Panc1 (cell line): ENCODE results near the gene IL15. TPM values are rescaled to one million over a fixed set of nuclear protein-coding genes. Genes with fewer than 3 reads are reported as not detected.

Source experiments
- ATAC-seq: fragments of 200-7000 bp; cut with Tn5 transposase; 2 replicates; pipeline ENCODE4 v1.9.1; 2020; ENCODE audit warnings: mild to moderate bottlenecking, moderate library complexity
- BruUV-seq: library from RNA; stranded (reverse); fragments of 400-500 nt; replicated peaks from 2 replicates; lab custom pipeline; 2021; lab: Mats Ljungman, UMichigan
- CTCF ChIA-PET: fragments of 300-600 bp; sonication (Branson Sonifier 250); formaldehyde crosslinking; loops from one replicate; lab custom pipeline; 2022; ENCODE audit warnings: antibody characterized with exemption; lab: Charles Lee
- POLR2A ChIA-PET: fragments of 300-600 bp; sonication (Branson Sonifier 250); formaldehyde crosslinking; loops from one replicate; lab custom pipeline; 2022; ENCODE audit warnings: antibody characterized with exemption; lab: Charles Lee
- DNase-seq: peaks from one replicate; pipeline ENCODE4 v3.0.0-alpha.2; 2010; ENCODE audit warnings: low read depth, low spot score
- H3K27ac ChIP-seq: 2 replicates; pipeline ENCODE4 v1.5.1; 2011; ENCODE audit warnings: mild to moderate bottlenecking, low read length, inconsistent platforms
- H3K27me3 ChIP-seq: fragments of 200-500 bp; sonication (Bioruptor generic); 2 replicates; pipeline ENCODE4 v1.6.0; 2014; ENCODE audit warnings: low read length, inconsistent platforms; ENCODE audit not compliant: control insufficient read depth, insufficient read depth
- H3K36me3 ChIP-seq: fragments of 200-500 bp; sonication (Bioruptor generic); 2 replicates; pipeline ENCODE4 v1.5.1; 2014; ENCODE audit warnings: inconsistent platforms, mild to moderate bottlenecking, low read length, moderate library complexity; ENCODE audit not compliant: control insufficient read depth, insufficient read depth
- H3K4me1 ChIP-seq: 2 replicates; pipeline ENCODE4 v1.5.1; 2011; ENCODE audit warnings: inconsistent platforms, mild to moderate bottlenecking, low read length, moderate library complexity; ENCODE audit not compliant: control insufficient read depth, insufficient read depth
- H3K4me3 ChIP-seq, 2 experiments: 2 replicates each; pipeline ENCODE4 v1.5.1; 2011 to 2012; ENCODE audit warnings: low read depth in 2 of 2, low read length in 2 of 2, mild to moderate bottlenecking in 2 of 2, inconsistent platforms in 1 of 2, moderate library complexity in 1 of 2
- H3K9me3 ChIP-seq: fragments of 200-500 bp; sonication (Bioruptor generic); 2 replicates; pipeline ENCODE4 v1.5.1; 2014; ENCODE audit warnings: low read depth, mild to moderate bottlenecking, inconsistent platforms, low read length, moderate library complexity; ENCODE audit not compliant: control insufficient read depth, insufficient read depth
- POLR2AphosphoS5 ChIP-seq: IDR thresholded peaks from 2 replicates; pipeline ENCODE4 v1.6.1; 2012; ENCODE audit warnings: mild to moderate bottlenecking, low read depth, low read length, moderate library complexity
- SIN3A ChIP-seq: IDR thresholded peaks from 2 replicates; pipeline ENCODE4 v1.6.1; 2012; ENCODE audit warnings: low read depth, mild to moderate bottlenecking, low read length, moderate library complexity, borderline replicate concordance; ENCODE audit not compliant: insufficient read depth
- TCF7L2 ChIP-seq: IDR thresholded peaks from 2 replicates; pipeline ENCODE4 v1.6.1; 2011; ENCODE audit warnings: mild to moderate bottlenecking, low read depth, low read length, inconsistent platforms
- in situ Hi-C: cut with HindIII; loops from 2 replicates; pipeline ENCODE4 v1.10.0; 2016; ENCODE audit warnings: low sequenced_read_pairs, low pct_unique_long_range_greater_than_20kb
- intact Hi-C: fragments of 100-400 bp; cut with micrococcal nuclease; formaldehyde crosslinking; loops from one replicate; pipeline ENCODE4 v1.10.0; 2022; ENCODE audit not compliant: unreplicated experiment
- total RNA-seq: library from RNA; stranded (reverse); gene quantifications from one replicate; pipeline ENCODE4 v1.2.1, GENCODE V29; 2021; ENCODE audit not compliant: unreplicated experiment
- TF ChIP-seq, protein P1 (sequence below): fragments of 450-650 bp; IDR thresholded peaks from 2 replicates; pipeline ENCODE4 v1.5.1; 2017; ENCODE audit warnings: mild to moderate bottlenecking
- TF ChIP-seq, protein P2 (sequence below), 2 experiments: IDR thresholded peaks; 2 replicates each; pipeline ENCODE4 v1.6.1; 2011 to 2012; ENCODE audit warnings: low read depth in 2 of 2, control low read depth in 1 of 2, low read length in 1 of 2, mild to moderate bottlenecking in 1 of 2, moderate library complexity in 1 of 2; ENCODE audit not compliant: insufficient read depth in 1 of 2

Gene IL15
- total RNA-seq, 1 experiment from 2014 or later = 2.7 TPM

DNA sequence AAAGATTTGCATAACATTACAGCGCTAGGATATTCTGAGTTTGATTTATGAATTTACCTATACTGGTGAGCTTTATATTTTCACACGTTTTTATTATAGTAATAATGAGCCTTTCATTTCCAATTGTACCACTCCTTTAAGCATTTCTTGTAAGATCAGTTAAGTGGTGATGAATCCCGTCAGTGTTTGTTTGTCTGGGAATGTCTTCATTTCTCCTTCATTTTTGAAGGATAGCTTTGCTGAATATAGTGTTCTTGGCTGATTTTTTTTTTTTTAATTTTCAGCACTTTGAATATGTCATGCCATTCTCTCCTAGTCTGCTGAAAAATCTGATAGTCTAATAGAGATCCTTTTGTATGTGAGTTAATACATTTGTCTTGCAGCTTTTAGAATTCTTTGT is 70.1 kb downstream of the IL15 start:
- Histone ChIP-seq H3K27ac (no peak overlapping the region), H3K27me3 (no peaks in the 10 kb centered on the region), H3K36me3 (no peaks in the 10 kb centered on the region), H3K4me3 (no peak overlapping the region), H3K9me3 (no peaks in the 10 kb centered on the region), H3K4me1 (no peaks in the 10 kb centered on the region)
- BruUV-seq = no TSS peak
- intact Hi-C loops (no loop called here), in situ Hi-C loops (no loop called here)
- ATAC-seq (no peak), DNase-seq (no peak)
- ChIA-PET POLR2A (no interaction called here), CTCF (no interaction called here)
- TF ChIP-seq TCF7L2 (no peak), SIN3A (no peak), POLR2AphosphoS5 (no peak)
- TF ChIP-seq, protein P1, sequence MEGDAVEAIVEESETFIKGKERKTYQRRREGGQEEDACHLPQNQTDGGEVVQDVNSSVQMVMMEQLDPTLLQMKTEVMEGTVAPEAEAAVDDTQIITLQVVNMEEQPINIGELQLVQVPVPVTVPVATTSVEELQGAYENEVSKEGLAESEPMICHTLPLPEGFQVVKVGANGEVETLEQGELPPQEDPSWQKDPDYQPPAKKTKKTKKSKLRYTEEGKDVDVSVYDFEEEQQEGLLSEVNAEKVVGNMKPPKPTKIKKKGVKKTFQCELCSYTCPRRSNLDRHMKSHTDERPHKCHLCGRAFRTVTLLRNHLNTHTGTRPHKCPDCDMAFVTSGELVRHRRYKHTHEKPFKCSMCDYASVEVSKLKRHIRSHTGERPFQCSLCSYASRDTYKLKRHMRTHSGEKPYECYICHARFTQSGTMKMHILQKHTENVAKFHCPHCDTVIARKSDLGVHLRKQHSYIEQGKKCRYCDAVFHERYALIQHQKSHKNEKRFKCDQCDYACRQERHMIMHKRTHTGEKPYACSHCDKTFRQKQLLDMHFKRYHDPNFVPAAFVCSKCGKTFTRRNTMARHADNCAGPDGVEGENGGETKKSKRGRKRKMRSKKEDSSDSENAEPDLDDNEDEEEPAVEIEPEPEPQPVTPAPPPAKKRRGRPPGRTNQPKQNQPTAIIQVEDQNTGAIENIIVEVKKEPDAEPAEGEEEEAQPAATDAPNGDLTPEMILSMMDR = no peak
- TF ChIP-seq, protein P2, sequence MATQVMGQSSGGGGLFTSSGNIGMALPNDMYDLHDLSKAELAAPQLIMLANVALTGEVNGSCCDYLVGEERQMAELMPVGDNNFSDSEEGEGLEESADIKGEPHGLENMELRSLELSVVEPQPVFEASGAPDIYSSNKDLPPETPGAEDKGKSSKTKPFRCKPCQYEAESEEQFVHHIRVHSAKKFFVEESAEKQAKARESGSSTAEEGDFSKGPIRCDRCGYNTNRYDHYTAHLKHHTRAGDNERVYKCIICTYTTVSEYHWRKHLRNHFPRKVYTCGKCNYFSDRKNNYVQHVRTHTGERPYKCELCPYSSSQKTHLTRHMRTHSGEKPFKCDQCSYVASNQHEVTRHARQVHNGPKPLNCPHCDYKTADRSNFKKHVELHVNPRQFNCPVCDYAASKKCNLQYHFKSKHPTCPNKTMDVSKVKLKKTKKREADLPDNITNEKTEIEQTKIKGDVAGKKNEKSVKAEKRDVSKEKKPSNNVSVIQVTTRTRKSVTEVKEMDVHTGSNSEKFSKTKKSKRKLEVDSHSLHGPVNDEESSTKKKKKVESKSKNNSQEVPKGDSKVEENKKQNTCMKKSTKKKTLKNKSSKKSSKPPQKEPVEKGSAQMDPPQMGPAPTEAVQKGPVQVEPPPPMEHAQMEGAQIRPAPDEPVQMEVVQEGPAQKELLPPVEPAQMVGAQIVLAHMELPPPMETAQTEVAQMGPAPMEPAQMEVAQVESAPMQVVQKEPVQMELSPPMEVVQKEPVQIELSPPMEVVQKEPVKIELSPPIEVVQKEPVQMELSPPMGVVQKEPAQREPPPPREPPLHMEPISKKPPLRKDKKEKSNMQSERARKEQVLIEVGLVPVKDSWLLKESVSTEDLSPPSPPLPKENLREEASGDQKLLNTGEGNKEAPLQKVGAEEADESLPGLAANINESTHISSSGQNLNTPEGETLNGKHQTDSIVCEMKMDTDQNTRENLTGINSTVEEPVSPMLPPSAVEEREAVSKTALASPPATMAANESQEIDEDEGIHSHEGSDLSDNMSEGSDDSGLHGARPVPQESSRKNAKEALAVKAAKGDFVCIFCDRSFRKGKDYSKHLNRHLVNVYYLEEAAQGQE (IDR thresholded peaks at IDR 0.05; ENCODE audit: insufficient read depth in 1 of 2, low read depth in 2 of 2, low read length in 1 of 2) = no peak

DNA sequence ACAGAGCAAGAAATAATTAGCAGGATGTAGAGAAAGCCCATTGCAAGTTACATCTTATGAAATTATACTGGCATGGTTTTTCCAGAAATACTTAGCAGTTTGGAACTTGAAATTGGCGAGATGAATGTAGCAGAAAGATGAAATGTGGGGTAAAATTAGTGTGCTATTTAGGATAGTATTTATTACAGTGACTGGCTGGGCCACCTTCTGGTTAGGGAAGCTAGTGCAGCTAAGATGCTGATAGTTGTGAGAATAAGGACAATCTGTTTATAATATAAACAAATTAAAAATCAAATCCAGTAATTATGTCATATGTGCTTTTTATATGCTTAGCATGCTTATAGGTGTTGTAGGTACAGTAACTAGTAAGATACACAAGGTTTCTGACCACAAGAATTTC is 74.8 kb downstream of the IL15 start:
- no peak for DNase-seq
- Histone ChIP-seq H3K4me1 (no peaks in the 10 kb centered on the region), H3K9me3 (no peaks in the 10 kb centered on the region), H3K27me3 (no peaks in the 10 kb centered on the region), H3K27ac (no peak overlapping the region), H3K4me3 (no peak overlapping the region), H3K36me3 (no peaks in the 10 kb centered on the region)
- in situ Hi-C loops = no loop called here
- no peak for TF ChIP-seq TCF7L2
- TF ChIP-seq, protein P1 = peak; percentile 43; the same call in 1 of the 2 replicates
- no TSS peak for BruUV-seq
- ChIA-PET POLR2A (no interaction called here), CTCF (no interaction called here)
- ATAC-seq = no peak
- intact Hi-C loops = loop anchor here (10.0 kb wide), 1 partner anchor 366 kb away; no protein-coding TSS in a partner anchor
